Activated naive CD8-positive, alpha-beta T cell treated with anti-CD3 and anti-CD28 coated beads for 36 hours (primary cell): Measurements from ENCODE around the gene TM4SF4. TPM values are rescaled to one million over a fixed set of nuclear protein-coding genes. Genes with fewer than 3 reads are reported as not detected.
"Not testable (repeated sequence)": the region's sequence is repeated elsewhere in the genome, so short reads cannot be mapped to it uniquely, and the experiment has no call there.

Source experiments
- DNase-seq: peaks from one replicate; pipeline ENCODE4 v3.0.0; 2021
- H3K27ac Mint-ChIP-seq: one replicate; pipeline ENCODE4 v1.8.0; 2022; ENCODE audit warnings: mild to moderate bottlenecking, moderate library complexity, mixed read lengths
- H3K27me3 Mint-ChIP-seq: one replicate; pipeline ENCODE4 v1.8.0; 2022; ENCODE audit warnings: mild to moderate bottlenecking, mixed read lengths
- H3K36me3 Mint-ChIP-seq: one replicate; pipeline ENCODE4 v1.8.0; 2021; ENCODE audit warnings: mild to moderate bottlenecking, mixed read lengths
- H3K4me1 Mint-ChIP-seq: one replicate; pipeline ENCODE4 v1.8.0; 2021; ENCODE audit warnings: mixed read lengths
- H3K4me3 Mint-ChIP-seq: one replicate; pipeline ENCODE4 v1.8.0; 2022; ENCODE audit warnings: mild to moderate bottlenecking, moderate library complexity, mixed read lengths
- H3K9me3 Mint-ChIP-seq: one replicate; pipeline ENCODE4 v1.8.0; 2022; ENCODE audit warnings: mixed read lengths
- total RNA-seq, 2 experiments: library from RNA; stranded (reverse); gene quantifications; one replicate each; pipeline ENCODE4 v1.2.3, GENCODE V29; 2021

TM4SF4 gene, protein sequence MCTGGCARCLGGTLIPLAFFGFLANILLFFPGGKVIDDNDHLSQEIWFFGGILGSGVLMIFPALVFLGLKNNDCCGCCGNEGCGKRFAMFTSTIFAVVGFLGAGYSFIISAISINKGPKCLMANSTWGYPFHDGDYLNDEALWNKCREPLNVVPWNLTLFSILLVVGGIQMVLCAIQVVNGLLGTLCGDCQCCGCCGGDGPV
- total RNA-seq = not detected

DNA sequence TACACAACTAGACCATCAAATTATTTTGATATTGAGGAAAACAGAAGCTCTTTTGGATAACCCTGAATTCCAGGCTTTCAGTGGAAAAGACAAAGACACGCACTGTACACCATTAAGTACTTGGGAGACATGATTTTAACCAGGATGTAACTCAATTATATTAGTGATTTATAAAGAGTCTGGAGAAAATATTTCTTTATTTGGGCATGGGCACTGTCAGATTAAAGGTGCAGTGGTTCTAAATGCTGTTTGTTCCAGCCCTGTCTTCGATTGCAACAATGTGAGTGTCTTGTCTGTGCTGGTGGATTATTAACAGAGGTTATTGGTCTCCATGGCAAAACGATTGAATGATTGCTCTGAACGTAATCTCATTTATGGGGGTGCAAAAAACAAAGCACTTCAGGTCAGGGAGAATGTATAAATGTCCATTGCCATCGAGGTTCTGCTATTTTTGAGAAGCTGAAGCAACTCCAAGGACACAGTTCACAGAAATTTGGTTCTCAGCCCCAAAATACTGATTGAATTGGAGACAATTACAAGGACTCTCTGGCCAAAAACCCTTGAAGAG, at the start of gene TM4SF4:
Gene TM4SF4, plus strand, starts transcription at position 448 of the 568 bp plus-strand sequence. CDS start 181 bp downstream, outside the sequence.
- Mint-ChIP-seq H3K4me1 (no peaks in the 10 kb centered on the region), H3K36me3 (no peaks in the 10 kb centered on the region), H3K27me3 (peaks cover 6% of the 10 kb centered on the region), H3K27ac (no peak within 1 kb of the TSS), H3K4me3 (no peak within 1 kb of the TSS), H3K9me3 (no peaks in the 10 kb centered on the region)
- no peak for DNase-seq

DNA sequence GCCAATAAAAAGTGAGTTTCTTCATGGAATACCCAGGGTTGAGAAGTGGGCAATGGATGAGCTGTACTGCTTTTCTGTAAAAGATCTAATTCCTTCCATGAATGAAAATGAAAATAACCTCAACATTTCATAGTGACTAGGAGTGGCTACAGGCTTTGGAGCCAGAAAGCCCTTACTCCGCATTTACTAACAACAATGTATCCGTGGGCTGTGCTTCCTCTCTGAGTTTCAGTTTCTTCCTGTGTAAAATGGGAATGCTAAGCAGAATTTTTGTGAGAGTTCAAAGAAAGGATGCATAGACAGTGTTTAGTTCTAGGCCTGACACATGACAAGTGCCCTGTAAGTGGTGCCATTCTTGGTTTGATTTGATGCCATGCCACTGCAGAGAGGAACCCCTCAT, 49.6 kb upstream of the TM4SF4 start:
- Mint-ChIP-seq H3K36me3 (no peaks in the 10 kb centered on the region), H3K27ac (no peak overlapping the region), H3K4me1 (no peaks in the 10 kb centered on the region), H3K4me3 (no peak overlapping the region), H3K9me3 (no peaks in the 10 kb centered on the region), H3K27me3 (peaks cover 23% of the 10 kb centered on the region)
- no peak for DNase-seq

DNA sequence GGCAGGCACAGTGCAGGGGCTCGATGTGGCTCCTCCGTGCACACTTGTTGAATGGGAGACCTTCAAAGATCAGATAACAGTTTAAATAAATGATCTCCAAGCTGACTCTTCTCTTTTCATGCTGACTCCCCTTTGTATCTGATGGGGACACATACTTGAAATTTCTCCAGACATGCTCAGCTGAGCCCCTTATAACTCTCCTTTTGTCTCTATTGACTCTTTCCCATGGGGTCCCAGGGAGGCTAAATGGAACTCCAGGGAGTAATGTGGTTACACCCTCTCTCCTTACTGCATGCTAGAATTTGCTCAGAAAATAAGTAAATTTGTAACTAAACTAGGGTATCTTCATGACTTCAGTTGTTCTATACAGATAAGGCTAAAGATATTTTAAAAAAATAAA, 48.2 kb upstream of the TM4SF4 start:
- H3K36me3 Mint-ChIP-seq = no peaks in the 10 kb centered on the region
- H3K4me1 Mint-ChIP-seq = no peaks in the 10 kb centered on the region
- H3K27ac Mint-ChIP-seq = no peak overlapping the region
- DNase-seq = no peak
- peaks cover 23% of the 10 kb centered on the region for H3K27me3 Mint-ChIP-seq
- no peak overlapping the region for H3K4me3 Mint-ChIP-seq
- H3K9me3 Mint-ChIP-seq = no peaks in the 10 kb centered on the region

DNA sequence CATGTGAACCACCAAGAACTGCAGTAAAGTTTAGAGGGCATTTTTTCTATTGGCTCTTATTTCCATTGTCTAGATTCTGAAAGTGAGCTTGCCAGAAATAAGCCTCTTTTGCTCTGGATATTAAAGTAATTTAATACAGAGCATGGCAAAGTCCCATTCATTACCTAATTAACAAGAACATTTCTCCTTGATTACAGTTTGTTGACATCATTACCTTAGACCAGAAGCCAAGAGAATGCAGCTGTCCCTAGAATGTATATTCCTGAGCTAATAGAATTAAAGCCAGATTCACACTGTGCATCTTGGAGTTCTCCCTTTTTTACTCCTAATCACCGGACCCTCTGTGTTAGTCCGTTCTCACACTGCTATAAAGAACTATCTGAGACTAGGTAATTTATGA, 46.4 kb upstream of the TM4SF4 start:
- Mint-ChIP-seq H3K9me3 (no peaks in the 10 kb centered on the region), H3K36me3 (no peaks in the 10 kb centered on the region), H3K27ac (no peak overlapping the region), H3K4me1 (no peaks in the 10 kb centered on the region), H3K27me3 (peaks cover 29% of the 10 kb centered on the region), H3K4me3 (no peak overlapping the region)
- DNase-seq = no peak

DNA sequence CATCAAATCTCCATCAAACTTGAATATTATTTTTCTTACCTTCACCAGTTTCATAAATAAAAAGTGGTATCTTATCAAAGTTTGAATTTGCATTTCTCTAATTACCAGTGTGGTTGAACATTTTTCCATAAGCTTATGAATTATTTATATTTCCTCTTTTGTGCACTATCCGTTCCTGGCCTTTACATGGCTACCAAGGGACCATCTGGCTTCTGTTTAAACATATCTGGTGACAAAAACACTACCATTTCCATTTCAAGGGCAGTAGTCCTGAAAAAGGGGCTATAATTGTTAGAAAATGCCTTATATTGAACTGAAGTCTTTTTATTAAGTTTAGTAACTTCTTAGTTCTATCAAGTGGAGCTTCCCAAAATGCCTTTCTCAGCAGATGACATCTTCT, 44.3 kb upstream of the TM4SF4 start:
- Mint-ChIP-seq H3K4me3 (no peak overlapping the region), H3K4me1 (no peaks in the 10 kb centered on the region), H3K27ac (no peak overlapping the region), H3K9me3 (no peaks in the 10 kb centered on the region), H3K27me3 (peaks cover 39% of the 10 kb centered on the region), H3K36me3 (no peaks in the 10 kb centered on the region)
- no peak for DNase-seq

DNA sequence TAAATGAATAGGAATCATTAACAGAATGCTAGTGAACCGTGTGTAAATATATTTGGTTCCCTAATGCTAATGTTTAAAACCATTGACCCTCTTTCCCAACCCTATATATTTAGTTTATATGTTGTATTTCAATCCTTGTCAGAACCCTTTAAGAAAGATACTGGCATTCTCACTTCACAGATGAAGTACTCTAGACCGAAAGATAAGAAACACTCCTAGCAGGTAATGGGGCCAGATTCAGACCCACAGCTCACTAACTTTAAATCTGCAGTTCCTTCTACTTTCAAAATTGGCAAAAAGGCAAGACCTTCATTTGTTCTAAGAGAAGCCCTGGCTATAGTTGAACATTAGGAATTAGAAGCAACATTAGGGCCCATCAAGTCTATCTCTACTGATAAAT, 42.3 kb upstream of the TM4SF4 start:
- Mint-ChIP-seq H3K27me3 (peaks cover 32% of the 10 kb centered on the region), H3K9me3 (no peaks in the 10 kb centered on the region), H3K4me1 (no peaks in the 10 kb centered on the region), H3K4me3 (no peak overlapping the region), H3K36me3 (no peaks in the 10 kb centered on the region), H3K27ac (no peak overlapping the region)
- no peak for DNase-seq

DNA sequence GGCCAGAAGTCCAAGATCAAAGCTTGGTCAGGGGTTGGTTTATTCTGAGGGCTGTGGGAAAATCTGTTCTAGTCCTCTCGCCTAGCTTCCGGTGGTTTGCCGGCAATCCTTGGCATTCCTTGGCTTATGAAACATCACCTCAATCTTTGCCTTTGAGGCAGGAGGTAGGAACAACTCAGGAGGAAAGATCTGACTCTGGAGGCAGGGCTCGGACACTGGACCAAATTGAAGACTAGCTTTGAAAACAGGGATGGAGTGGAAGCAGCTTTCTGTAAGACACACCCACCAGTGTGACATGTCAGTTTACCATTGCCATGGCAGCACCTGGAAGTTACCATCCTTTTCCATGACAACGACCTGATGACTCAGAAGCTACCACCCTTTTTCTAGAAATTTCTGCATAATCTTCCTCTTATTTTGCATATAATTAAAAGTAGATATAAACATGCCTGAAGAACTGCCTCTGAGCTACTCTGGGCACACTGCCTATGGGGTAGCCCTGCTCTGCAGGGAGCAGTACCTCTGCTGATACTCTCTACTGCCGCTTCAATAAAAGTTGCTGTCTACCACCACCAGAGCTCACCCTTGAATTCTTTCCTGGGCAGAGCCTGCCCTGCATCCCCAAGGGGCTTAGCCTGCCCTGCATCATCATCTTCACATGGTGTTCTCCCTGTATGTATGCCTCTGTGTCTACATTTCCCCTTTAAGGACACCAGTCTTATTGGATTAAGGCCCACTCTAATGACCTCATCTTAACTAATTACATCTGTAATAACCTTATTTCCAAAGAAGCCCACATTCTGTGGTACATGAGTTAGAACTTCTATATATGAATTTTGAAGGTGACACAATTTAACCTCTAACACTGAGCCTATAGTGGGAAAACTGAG, 38.3 kb upstream of the TM4SF4 start:
- Mint-ChIP-seq H3K4me1 (no peaks in the 10 kb centered on the region), H3K36me3 (no peaks in the 10 kb centered on the region), H3K27ac (no peak overlapping the region), H3K27me3 (peaks cover 26% of the 10 kb centered on the region), H3K4me3 (no peak overlapping the region), H3K9me3 (no peaks in the 10 kb centered on the region)
- DNase-seq = no peak

DNA sequence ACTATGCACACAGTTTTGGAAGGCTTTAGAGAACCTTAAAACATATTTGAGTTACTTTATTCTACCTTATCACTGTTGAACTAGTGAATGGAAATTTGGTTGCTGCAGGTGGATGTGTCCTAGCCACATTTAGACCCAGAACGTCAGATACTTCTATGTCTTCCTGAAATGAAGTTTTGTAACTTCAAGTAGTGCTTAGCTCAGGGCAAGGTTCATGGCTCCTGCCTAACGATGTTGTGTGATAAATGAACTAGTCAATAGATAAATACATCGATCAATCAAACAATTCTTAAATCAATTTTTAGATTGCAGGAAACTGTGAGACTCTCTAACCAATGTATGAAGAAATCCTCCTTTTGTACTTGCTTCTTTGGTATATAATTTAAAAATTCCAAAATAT, 37.2 kb upstream of the TM4SF4 start:
- no peak for DNase-seq
- no peak overlapping the region for H3K27ac Mint-ChIP-seq
- no peak overlapping the region for H3K4me3 Mint-ChIP-seq
- no peaks in the 10 kb centered on the region for H3K36me3 Mint-ChIP-seq
- H3K27me3 Mint-ChIP-seq = peaks cover 29% of the 10 kb centered on the region
- no peaks in the 10 kb centered on the region for H3K9me3 Mint-ChIP-seq
- no peaks in the 10 kb centered on the region for H3K4me1 Mint-ChIP-seq

DNA sequence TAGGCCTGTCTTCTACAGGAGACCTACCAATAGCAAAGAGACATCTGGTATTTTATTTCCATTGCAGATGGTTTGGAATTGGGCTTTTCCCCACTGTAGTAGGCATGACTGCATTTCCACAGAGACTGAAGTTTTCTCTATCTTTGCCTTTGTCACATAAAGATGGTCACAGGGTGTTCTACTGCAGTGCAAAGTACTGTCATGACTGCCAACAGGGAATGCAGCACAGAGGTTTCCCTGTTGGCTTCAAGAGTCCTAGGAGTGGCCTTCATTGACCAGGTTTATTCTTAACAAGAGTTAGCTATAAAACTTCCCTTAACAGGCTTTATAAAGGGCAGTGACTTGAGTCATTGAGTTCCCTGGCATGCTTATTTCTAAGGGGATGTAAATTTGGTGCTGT, 36.8 kb upstream of the TM4SF4 start:
- H3K4me1 Mint-ChIP-seq = no peaks in the 10 kb centered on the region
- H3K9me3 Mint-ChIP-seq = no peaks in the 10 kb centered on the region

DNA sequence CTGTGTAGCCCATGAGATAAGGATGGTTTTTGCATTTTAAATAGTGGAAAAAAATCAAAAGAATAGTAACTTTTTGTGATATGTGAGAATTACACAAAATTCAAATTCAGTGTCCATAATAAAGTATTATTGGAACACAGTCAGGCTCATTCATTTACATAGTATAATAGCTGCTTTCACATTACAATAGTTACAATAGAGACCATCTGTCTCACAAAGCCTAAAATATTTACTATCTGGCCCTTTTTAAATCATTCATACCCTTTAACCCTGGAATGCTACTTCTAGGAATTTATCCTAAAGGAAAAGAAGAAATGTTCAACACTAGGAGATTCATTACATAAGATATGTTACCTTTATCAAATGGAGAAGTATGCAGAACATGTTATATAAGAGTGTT, 35.5 kb upstream of the TM4SF4 start:
- Mint-ChIP-seq H3K4me1 (no peaks in the 10 kb centered on the region), H3K4me3 (no peak overlapping the region), H3K27ac (no peak overlapping the region), H3K36me3 (no peaks in the 10 kb centered on the region), H3K27me3 (peaks cover 22% of the 10 kb centered on the region), H3K9me3 (no peaks in the 10 kb centered on the region)
- no peak for DNase-seq

More for the DNA sequence above, 36.8 kb upstream of the TM4SF4 start:
- Mint-ChIP-seq H3K4me3 (no peak overlapping the region), H3K27me3 (peaks cover 29% of the 10 kb centered on the region), H3K27ac (no peak overlapping the region), H3K36me3 (no peaks in the 10 kb centered on the region)
- DNase-seq = no peak

DNA sequence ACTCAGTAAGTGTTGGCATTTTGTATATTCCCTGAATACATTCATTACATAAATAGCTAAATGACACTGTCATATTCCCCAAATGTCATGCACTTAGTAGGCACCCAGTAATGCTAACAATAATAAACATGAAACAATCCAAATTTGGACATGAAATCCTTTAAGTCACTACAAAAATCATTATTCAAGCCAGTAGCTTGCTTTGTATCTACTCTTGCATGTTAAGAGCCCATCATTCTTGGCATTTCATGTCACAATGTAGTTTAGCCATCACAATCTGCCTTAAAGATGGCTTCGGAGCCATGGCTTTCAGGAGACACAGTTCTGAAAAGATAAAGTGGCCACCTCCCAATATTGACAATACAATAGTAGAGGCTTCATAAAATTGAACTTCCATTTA, 32.9 kb upstream of the TM4SF4 start:
- no peak overlapping the region for H3K27ac Mint-ChIP-seq
- no peak for DNase-seq
- no peak overlapping the region for H3K4me3 Mint-ChIP-seq
- no peaks in the 10 kb centered on the region for H3K9me3 Mint-ChIP-seq
- H3K27me3 Mint-ChIP-seq = peaks cover 14% of the 10 kb centered on the region
- no peaks in the 10 kb centered on the region for H3K36me3 Mint-ChIP-seq
- H3K4me1 Mint-ChIP-seq = no peaks in the 10 kb centered on the region

DNA sequence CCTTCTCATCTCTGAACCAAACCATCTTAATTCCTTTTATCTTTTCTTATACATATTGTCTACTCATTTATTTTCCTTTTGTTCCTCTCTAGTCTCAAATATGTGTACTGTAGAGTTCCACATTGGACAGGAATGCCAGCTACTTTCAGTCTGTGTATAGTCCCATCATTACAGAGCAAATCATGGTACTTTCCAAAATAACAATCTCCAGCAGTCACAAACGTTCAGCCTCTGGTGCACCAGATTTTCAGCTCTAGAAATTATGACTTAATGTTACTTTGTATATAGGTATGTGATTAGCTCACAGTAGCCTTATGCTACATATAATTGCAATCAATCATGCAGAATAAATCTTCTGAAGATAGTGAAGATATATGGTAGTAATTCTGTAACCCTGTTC, 32.5 kb upstream of the TM4SF4 start:
- Mint-ChIP-seq H3K4me3 (no peak overlapping the region), H3K4me1 (no peaks in the 10 kb centered on the region), H3K9me3 (no peaks in the 10 kb centered on the region), H3K36me3 (no peaks in the 10 kb centered on the region), H3K27me3 (peaks cover 13% of the 10 kb centered on the region), H3K27ac (no peak overlapping the region)
- DNase-seq = no peak

DNA sequence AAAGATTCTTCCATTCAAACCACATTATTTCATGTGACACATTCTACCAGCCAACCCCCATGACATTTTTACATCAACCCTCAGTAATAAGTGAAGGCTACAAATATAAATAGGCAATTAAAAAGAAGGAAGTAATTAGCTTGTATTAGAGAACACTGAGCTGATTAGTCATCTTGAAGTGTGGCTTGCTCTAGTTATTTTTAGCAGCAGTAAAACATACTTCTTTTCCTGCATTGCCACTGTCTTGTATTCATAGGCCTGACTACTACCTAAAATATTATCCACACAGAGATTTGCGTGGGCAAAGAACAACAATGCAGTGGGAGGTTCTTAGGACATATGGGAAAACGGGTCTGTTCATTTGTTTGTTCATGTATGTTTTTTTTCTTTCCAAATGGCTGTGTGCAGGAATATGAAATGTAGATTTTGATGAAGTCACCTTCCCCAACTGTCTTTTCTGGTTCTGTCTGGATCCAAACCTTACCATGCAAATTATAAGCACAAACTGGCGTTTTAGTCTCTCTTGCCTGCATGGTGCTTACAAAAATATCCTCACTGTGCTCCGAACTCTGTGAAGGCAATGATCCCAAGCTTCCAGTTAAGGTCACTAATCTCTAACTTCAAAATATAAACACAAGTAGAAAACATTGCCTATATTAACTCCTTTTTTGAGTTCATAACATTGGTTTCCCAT, 31.5 kb upstream of the TM4SF4 start:
- no peaks in the 10 kb centered on the region for H3K4me1 Mint-ChIP-seq
- no peak overlapping the region for H3K27ac Mint-ChIP-seq
- H3K36me3 Mint-ChIP-seq = no peaks in the 10 kb centered on the region

DNA sequence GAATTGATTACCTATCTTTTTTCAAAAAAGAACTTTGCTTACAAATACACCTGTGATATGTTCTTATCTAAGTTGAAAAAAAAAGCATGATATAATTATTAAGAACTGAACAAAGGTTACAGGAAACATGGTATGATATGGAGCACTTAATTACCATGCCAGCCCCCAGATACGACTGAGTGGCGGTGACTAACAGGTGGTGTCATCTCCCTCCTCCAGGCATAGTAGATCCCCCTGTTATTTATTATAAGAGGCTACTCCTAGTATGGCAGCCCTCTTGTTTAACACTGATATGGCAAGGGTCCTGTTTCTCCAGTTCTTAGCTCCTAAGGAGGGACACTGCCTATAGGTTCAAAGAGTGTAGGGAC, 31.0 kb upstream of the TM4SF4 start:
- H3K36me3 Mint-ChIP-seq = no peaks in the 10 kb centered on the region
- H3K9me3 Mint-ChIP-seq = no peaks in the 10 kb centered on the region
- H3K4me1 Mint-ChIP-seq = no peaks in the 10 kb centered on the region
- no peak overlapping the region for H3K27ac Mint-ChIP-seq
- no peak overlapping the region for H3K4me3 Mint-ChIP-seq
- no peak for DNase-seq
- H3K27me3 Mint-ChIP-seq = peaks cover 11% of the 10 kb centered on the region

More for the DNA sequence above, 31.5 kb upstream of the TM4SF4 start:
- no peaks in the 10 kb centered on the region for H3K9me3 Mint-ChIP-seq
- DNase-seq = no peak
- H3K4me3 Mint-ChIP-seq = no peak overlapping the region
- peaks cover 11% of the 10 kb centered on the region for H3K27me3 Mint-ChIP-seq

DNA sequence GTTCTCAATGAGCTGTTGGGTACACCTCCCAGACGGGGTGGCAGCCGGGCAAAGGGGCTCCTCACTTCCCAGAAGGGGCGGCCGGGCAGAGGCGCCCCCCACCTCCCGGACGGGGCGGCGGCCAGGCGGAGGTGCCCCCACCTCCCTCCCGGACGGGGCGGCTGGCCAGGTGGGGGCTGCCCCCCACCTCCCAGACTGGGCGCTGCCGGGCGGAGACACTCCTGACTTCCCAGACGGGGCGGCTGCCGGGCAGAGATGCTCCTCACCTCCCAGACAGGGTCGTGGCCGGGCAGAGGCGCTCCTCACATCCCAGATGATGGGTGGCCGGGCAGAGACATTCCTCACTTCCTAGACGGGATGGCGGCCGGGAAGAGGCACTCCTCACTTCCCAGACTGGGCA, 29.6 kb upstream of the TM4SF4 start:
- not testable (repeated sequence) for H3K9me3 Mint-ChIP-seq, H3K4me3 Mint-ChIP-seq, H3K27ac Mint-ChIP-seq, H3K4me1 Mint-ChIP-seq, H3K36me3 Mint-ChIP-seq, DNase-seq
- H3K27me3 Mint-ChIP-seq = peaks cover 11% of the 10 kb centered on the region
